IPS DF 6.9 (cell line): ENCODE results near the gene SLC2A8.
A peak's percentile ranks its signal among the peaks of the same experiment; 100 is the strongest.

Experiments used
- DNase-seq: peaks from one replicate; pipeline ENCODE4 v3.0.0-alpha.2; 2013; ENCODE audit warnings: low read depth, low spot score
- H3K27ac ChIP-seq: one replicate; pipeline ENCODE4 v1.5.1; 2013; ENCODE audit warnings: low read length, control low read depth
- H3K27me3 ChIP-seq: 2 replicates; pipeline ENCODE4 v1.6.1; 2013; ENCODE audit warnings: mild to moderate bottlenecking, low read length; ENCODE audit not compliant: control insufficient read depth, insufficient read depth
- H3K36me3 ChIP-seq: 2 replicates; pipeline ENCODE4 v1.6.1; 2013; ENCODE audit warnings: low read length; ENCODE audit not compliant: control insufficient read depth, insufficient read depth
- H3K4me1 ChIP-seq: 2 replicates; pipeline ENCODE4 v1.6.1; 2013; ENCODE audit warnings: low read length; ENCODE audit not compliant: control insufficient read depth, insufficient read depth
- H3K4me3 ChIP-seq: 2 replicates; pipeline ENCODE4 v1.5.1; 2013; ENCODE audit warnings: mild to moderate bottlenecking, low read length
- H3K9me3 ChIP-seq: 2 replicates; pipeline ENCODE4 v1.6.1; 2013; ENCODE audit warnings: low read length, inconsistent platforms; ENCODE audit not compliant: control insufficient read depth, insufficient read depth
- WGBS: extraction: QIAGEN DNeasy Blood & Tissue Kit; methylation state at CpG from one replicate; pipeline ENCODE4 v1.1.7; 2013; ENCODE audit warnings: mixed read lengths, missing lambda C conversion rate; ENCODE audit not compliant: insufficient read length, insufficient coverage; 5-methylcytosine and 5-hydroxymethylcytosine counted together

The SLC2A8 gene, protein sequence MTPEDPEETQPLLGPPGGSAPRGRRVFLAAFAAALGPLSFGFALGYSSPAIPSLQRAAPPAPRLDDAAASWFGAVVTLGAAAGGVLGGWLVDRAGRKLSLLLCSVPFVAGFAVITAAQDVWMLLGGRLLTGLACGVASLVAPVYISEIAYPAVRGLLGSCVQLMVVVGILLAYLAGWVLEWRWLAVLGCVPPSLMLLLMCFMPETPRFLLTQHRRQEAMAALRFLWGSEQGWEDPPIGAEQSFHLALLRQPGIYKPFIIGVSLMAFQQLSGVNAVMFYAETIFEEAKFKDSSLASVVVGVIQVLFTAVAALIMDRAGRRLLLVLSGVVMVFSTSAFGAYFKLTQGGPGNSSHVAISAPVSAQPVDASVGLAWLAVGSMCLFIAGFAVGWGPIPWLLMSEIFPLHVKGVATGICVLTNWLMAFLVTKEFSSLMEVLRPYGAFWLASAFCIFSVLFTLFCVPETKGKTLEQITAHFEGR

DNA sequence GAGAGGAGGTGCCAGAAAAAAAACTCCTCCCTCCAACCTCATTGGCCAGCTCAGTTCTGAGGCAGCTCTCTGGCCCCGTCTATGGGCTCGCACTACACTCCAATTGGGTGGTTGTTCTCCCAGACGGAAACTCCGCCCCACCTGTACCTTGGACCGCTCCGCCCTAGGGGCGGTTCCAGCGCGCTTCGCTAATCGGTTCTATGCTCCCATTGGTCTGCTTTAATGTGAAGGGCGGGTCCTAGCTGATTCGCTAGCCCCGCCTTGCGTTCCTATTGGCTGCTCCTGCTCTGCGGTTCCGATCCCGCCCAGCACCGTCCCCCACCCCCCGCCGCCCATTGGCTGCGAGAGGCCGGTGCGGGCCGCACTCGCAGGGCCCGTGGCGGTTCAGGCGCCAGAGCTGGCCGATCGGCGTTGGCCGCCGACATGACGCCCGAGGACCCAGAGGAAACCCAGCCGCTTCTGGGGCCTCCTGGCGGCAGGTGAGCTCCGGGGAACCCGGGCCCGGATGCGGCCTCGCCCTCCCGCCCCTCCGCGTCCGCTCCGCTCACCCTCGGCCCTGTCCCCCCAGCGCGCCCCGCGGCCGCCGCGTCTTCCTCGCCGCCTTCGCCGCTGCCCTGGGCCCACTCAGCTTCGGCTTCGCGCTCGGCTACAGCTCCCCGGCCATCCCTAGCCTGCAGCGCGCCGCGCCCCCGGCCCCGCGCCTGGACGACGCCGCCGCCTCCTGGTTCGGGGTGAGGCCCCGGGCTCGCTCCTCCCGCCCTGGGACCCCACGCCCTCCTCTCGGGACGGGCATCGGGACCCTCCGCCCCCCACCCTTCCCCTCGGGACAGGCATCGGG lies at the start of gene SLC2A8:
Gene SLC2A8 (plus strand): TSS at position 362 of the 838 bp plus-strand sequence. CDS start 62 bp downstream, at position 424.
- no CpG with 5 or more reads among the region's 87 CpGs for WGBS
- Histone ChIP-seq H3K4me3 (peak within 1 kb of the TSS; percentile 74), H3K27ac (no peak within 1 kb of the TSS), H3K36me3 (no peaks in the 10 kb centered on the region), H3K4me1 (0 out of 2 replicates have a peak, but pooled peaks cover 3% of the 10 kb centered on the region), H3K9me3 (no peaks in the 10 kb centered on the region), H3K27me3 (no peaks in the 10 kb centered on the region)
- DNase-seq: peak; percentile 99

DNA sequence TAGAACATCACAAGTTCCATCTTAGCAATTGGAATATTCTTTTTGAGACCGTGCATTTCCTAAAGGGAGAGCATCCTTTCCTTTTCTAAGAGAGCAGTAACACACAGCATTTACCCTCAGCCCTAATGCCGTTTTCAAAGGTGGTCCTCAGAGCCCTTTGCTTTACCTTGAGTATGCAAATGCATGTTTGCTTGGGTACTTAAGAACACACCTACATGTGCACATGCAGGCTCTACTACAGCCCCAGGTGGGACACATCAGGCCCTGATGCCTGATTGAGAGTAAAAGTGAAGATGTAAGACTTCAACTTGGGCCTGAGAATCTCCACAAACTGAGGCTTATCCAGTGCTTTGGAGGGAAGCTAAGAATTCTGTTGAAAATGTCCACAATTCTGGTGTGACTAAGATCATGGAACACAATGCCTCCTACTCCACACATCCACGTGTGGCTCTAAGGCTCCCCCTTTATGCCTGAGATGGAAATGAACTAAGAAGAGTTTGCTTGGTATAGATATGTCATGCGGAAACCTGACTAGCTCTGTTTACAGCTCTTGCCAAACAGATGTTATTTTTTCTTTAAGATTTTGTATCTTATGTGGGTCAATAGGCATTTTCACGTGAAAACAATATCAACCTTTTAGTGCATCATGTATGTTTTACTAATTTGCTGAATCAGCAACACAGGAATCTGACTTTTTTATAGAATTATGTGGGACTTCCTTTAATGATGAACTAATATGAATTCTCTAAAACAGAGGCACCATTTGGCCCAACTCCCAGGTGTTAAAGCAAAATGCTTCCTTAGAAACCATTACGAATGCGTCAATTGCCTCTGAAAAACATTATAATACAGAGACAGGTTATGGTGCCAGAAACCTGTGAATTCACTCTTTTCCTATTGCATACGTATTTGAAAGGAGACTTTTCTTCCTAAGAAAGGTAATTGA lies 48.9 kb upstream of the SLC2A8 start:
- H3K27me3 ChIP-seq: no peaks in the 10 kb centered on the region
- H3K9me3 ChIP-seq: no peaks in the 10 kb centered on the region
- WGBS: no CpG with 5 or more reads among the region's 8 CpGs
- H3K36me3 ChIP-seq: 0 out of 2 replicates have a peak, but pooled peaks cover 2% of the 10 kb centered on the region
- H3K27ac ChIP-seq: no peak overlapping the region
- H3K4me1 ChIP-seq: no peaks in the 10 kb centered on the region
- no peak overlapping the region for H3K4me3 ChIP-seq
- no peak for DNase-seq

DNA sequence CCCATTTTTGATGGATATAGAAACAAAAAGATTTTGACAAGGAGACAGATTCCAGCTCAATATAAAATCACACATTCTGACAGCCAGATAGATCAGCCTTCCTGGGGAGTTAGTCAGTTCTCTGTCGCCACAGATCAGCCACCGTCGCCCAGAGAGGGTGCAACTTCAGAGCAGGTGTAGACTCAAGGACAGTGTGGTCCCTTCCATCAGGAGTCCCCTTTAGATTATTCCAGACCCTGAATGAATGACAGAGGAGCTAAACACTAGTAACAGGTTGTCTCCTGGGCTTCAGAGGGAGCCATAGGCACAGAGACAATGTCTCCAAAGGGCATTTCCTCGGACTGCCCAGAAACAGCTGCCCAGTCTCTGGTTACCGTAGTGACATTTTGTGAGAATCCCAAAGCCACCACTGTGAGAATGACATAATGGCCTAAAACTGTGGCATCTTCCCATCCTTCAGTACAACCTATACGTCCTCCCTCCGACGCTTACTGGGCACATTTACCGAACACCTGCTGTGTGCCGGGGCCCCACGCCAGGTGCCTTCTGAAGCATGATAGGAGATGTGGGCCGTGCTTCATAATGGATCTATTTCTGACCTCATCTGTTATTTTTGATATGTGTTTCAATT lies 47.4 kb upstream of the SLC2A8 start:
- Histone ChIP-seq H3K27me3 (no peaks in the 10 kb centered on the region), H3K9me3 (no peaks in the 10 kb centered on the region), H3K4me3 (no peak overlapping the region), H3K36me3 (0 out of 2 replicates have a peak, but pooled peaks cover 2% of the 10 kb centered on the region), H3K27ac (no peak overlapping the region), H3K4me1 (peaks cover 3% of the 10 kb centered on the region)
- no CpG with 5 or more reads among the region's 12 CpGs for WGBS
- DNase-seq: no peak

DNA sequence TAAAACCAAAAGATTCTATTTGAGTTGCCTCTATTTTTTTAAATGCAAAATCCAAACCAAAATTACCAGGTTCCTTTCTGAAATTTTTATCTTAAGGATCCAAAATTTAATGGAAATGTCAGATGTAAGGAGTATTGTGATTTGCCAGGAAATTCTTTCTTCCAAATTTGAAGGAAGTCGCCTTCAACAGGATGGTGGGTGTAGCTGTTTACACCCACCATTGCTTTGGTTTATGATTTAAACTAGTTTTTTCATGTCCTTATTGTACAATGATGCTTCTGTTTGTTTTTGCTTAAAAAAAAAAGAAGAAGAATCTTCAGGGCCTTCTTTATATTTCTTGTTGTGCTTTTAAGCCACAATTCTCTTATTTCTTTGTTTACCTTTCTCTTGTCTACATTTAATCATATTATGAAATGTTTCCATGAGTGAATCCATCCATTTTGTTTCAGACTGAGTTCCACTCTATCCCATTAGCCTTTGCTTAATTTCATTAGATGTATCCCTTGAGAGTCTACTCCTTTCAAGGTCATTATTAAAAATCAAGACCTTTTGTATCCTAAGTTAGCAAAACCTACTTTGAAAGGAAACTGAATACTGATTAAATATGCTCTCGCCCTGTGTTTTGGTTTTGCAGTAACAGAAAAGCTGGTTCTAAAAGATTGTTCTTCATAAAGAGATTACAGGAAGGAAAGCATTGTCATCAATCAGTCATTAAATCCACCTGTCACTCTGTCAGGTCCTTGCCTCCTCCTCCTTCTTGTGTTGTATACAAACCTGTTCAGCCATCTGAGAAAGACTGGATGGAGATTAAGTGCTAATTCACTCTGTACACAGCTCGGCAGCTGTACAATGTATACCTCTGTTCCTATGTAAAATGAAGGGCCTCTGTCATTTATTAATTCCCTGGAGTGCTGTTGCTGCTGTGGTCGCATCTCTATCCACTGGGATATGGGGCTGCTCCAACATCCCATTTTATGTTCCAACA lies 45.5 kb upstream of the SLC2A8 start:
- H3K27me3 ChIP-seq: no peaks in the 10 kb centered on the region
- H3K4me3 ChIP-seq: no peak overlapping the region
- no peaks in the 10 kb centered on the region for H3K36me3 ChIP-seq
- H3K27ac ChIP-seq: no peak overlapping the region
- no peak for DNase-seq
- WGBS: no CpG with 5 or more reads among the region's 4 CpGs
- peaks cover 3% of the 10 kb centered on the region for H3K4me1 ChIP-seq
- H3K9me3 ChIP-seq: no peaks in the 10 kb centered on the region

DNA sequence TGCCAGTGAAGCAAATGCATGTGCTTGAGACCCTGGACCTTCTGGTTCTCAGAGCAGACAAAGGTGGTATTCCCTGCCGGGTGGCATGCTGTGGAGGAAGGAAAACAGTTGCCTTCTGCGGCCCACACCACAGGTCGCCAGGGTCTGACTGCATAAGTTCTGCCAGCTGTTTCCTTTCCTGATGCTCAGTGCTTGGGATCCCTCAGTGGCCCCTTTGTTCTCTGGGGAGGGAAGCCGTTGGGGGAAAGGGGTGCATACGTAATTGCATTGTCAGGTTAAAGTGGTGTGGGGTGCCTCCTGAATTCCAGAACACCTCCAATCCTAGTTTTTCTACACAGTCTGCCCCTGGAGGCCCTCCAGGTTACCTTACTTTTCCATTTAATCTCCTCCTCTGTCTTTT lies 43.1 kb upstream of the SLC2A8 start:
- no peaks in the 10 kb centered on the region for H3K9me3 ChIP-seq
- peak; percentile 64 for DNase-seq
- no peak overlapping the region for H3K4me3 ChIP-seq
- no peaks in the 10 kb centered on the region for H3K36me3 ChIP-seq
- H3K4me1 ChIP-seq: peaks cover 3% of the 10 kb centered on the region
- WGBS: no CpG with 5 or more reads among the region's 5 CpGs
- H3K27me3 ChIP-seq: no peaks in the 10 kb centered on the region
- H3K27ac ChIP-seq: no peak overlapping the region

DNA sequence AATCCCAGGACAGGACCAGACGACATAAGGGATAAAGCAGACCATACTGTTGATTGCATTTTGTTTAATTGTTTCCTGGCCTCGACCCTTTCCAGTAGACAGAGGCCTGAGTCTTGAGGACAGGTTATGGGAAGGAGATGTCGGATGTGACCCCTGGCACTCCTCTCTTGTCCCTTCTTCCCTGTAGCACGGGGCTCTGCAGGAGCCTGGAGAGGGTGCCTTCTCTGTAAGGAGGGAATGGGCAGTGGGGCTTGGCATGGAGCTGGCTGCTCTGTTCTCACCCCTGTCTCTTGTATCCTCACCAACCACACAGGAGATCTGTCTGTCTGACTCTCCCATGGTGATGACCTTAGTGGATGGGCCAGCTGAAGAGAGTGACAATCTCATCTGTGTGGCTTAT lies 40.1 kb upstream of the SLC2A8 start:
- Histone ChIP-seq H3K36me3 (no peaks in the 10 kb centered on the region), H3K27ac (no peak overlapping the region), H3K4me1 (peaks cover 3% of the 10 kb centered on the region), H3K9me3 (no peaks in the 10 kb centered on the region), H3K27me3 (no peaks in the 10 kb centered on the region), H3K4me3 (no peak overlapping the region)
- no CpG with 5 or more reads among the region's 4 CpGs for WGBS
- DNase-seq: no peak

DNA sequence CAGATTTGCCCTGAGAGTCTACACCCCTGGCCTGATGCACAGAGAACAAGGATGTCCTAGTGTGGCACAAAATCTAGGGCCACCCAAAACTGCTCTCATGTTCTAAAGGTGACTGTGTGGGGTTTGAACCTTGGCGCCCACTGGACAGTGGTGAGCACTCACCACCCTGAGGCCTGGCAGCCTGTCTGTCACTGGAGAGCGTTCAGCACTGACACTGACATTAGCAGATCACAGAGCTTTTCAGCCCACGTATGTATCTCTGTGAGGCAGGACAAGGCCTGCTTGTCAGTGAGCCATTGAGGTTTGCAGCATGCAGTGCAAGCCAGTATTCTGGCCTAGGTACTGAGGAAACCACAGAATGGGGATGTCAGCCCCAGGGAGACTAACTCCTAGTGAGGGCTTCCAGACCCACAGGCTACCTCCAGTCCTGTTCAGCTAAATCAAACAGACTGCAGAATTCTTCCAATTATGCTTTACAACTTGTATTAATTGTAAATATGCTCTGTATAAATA lies 38.9 kb upstream of the SLC2A8 start:
- no CpG with 5 or more reads among the region's 3 CpGs for WGBS

DNA sequence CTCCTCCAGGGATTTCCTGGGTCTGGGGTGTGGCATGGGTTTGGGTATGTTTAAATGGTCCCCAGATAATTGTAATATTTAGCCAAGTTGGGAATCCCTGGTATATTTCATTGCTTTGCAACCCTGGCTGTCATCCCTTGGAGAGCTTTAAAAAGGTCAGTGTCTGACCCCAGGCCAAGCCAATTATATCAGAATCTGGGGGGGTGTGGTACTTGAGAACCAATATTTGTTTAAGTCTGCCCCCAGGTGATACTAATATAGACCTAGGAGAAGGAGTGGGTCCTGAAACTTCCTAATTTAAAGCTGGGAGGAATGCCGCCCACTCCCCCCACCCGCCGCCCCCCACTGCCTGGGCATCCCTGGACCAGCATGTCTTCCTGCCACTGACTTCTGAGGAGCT lies 38.2 kb upstream of the SLC2A8 start:
- no peak overlapping the region for H3K27ac ChIP-seq
- no peak for DNase-seq
- WGBS: no CpG with 5 or more reads among the region's 3 CpGs

More for the DNA sequence above, 38.9 kb upstream of the SLC2A8 start:
- no peaks in the 10 kb centered on the region for H3K36me3 ChIP-seq
- H3K27me3 ChIP-seq: no peaks in the 10 kb centered on the region
- peaks cover 3% of the 10 kb centered on the region for H3K4me1 ChIP-seq
- no peaks in the 10 kb centered on the region for H3K9me3 ChIP-seq
- no peak for DNase-seq
- no peak overlapping the region for H3K27ac ChIP-seq
- no peak overlapping the region for H3K4me3 ChIP-seq

DNA sequence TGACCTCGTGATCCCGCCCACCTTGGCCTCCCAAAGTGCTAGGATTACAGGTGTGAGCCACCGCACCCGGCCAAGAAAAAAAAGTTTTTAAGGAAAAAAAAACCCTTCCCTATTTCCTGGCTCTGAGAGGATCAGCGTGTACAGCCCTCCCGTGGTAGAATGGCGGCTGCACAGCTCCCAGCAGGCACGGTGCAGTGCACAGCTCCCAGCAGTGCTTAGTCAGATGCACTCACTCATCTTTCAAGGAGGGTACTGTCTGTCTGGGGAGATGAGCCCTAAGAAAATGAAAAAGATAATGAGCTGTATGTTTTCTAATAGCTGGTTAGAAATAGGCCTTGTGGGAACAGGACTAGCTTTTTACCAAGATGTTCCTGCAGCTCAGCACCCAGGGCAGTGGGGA lies 36.7 kb upstream of the SLC2A8 start:
- Histone ChIP-seq H3K9me3 (no peaks in the 10 kb centered on the region), H3K27me3 (no peaks in the 10 kb centered on the region), H3K4me1 (no peaks in the 10 kb centered on the region), H3K36me3 (no peaks in the 10 kb centered on the region), H3K4me3 (no peak overlapping the region), H3K27ac (no peak overlapping the region)
- no CpG with 5 or more reads among the region's 8 CpGs for WGBS
- no peak for DNase-seq

More for the DNA sequence above, 38.2 kb upstream of the SLC2A8 start:
- H3K9me3 ChIP-seq: no peaks in the 10 kb centered on the region
- no peaks in the 10 kb centered on the region for H3K27me3 ChIP-seq
- H3K4me3 ChIP-seq: no peak overlapping the region
- H3K36me3 ChIP-seq: no peaks in the 10 kb centered on the region
- H3K4me1 ChIP-seq: peaks cover under 1% of the 10 kb centered on the region
